Measurements from ENCODE around the gene PHGDH.

PHGDH gene

DNA sequence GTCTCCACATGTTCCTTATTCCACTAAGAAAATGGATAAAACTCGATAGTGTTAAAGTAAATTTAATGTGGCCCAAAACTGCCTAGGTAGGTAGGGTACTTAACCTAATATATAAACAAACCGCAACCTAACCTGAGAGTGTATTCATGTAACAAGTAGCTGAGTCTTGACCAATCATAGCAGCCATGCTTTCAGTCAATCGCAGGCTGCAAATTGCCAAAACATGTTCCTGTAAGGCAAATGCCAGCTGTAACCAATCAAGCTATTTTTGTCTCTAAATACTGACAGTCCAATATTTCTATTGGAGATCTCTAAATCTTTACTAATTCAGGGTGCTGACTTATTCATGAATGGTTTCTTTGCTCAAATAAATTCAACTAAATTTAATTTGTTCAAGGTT lies 60.0 kb downstream of the PHGDH start:
- Histone ChIP-seq H3K27ac (ENCODE audit: low read length) (no peak overlapping the region), H3K9me3 (ENCODE audit: insufficient read depth, low read depth, low read length) (no peaks in the 10 kb centered on the region), H3K4me3 (ENCODE audit: low read length) (no peak overlapping the region), H3K27me3 (ENCODE audit: insufficient read depth, low read length) (no peaks in the 10 kb centered on the region), H3K9ac (ENCODE audit: low read depth, low read length) (no peak overlapping the region), H3K4me1 (ENCODE audit: insufficient read depth, low read length) (peaks cover 10% of the 10 kb centered on the region), H3K36me3 (ENCODE audit: insufficient read depth, low read depth, low read length) (no peaks in the 10 kb centered on the region)

DNA sequence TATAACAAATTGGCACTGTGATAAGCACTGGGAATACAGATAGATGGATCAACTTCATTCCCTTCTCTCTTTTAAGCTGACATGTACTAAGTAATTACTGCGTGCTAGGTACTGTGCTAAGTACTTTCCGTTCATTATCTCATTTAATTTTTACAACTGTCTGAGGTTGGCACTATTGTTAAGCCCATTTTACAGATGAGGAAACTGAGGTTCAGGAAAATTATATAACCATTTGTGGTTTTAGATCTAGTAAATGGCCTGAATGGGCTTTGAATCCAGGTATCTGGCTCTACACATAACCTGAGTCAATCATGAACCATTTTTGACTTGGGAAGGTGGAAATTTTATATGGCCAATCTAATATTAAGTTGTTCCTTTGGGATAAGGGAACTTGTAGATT lies 60.6 kb downstream of the PHGDH start:
- H3K27me3 ChIP-seq (ENCODE audit: insufficient read depth, low read length): no peaks in the 10 kb centered on the region
- H3K9me3 ChIP-seq (ENCODE audit: insufficient read depth, low read depth, low read length): no peaks in the 10 kb centered on the region
- no peak overlapping the region for H3K4me3 ChIP-seq (ENCODE audit: low read length)
- H3K36me3 ChIP-seq (ENCODE audit: insufficient read depth, low read depth, low read length): no peaks in the 10 kb centered on the region
- peaks cover 10% of the 10 kb centered on the region for H3K4me1 ChIP-seq (ENCODE audit: insufficient read depth, low read length)
- no peak overlapping the region for H3K9ac ChIP-seq (ENCODE audit: low read depth, low read length)
- H3K27ac ChIP-seq (ENCODE audit: low read length): no peak overlapping the region

DNA sequence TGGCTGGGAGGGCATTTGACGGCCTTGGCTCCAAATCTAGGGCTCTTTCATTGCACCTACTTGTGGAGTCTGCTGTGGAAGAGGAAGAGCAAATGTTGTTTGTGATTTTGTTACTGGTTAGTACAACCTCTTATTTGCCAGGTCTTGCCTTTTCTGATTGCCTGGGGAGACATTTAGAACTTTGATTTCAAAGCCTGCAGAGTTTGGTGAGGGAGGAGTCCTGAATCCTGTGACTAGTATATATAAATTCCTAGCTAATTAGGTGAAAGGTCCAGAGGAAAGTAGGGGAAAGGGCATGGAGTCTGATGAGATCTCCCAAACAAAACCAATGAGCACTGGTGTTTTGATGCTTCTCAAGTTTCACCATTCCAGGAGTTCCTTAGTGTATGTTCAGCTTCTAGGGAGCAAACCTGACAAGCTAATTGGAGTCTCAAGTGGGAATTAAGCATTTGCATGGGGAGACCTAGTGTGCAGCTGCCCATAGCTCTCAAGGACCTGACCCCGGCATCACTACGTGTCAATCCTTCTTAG lies 62.0 kb downstream of the PHGDH start:
- Histone ChIP-seq H3K9me3 (ENCODE audit: insufficient read depth, low read depth, low read length) (no peaks in the 10 kb centered on the region), H3K9ac (ENCODE audit: low read depth, low read length) (no peak overlapping the region), H3K27me3 (ENCODE audit: insufficient read depth, low read length) (no peaks in the 10 kb centered on the region), H3K27ac (ENCODE audit: low read length) (no peak overlapping the region), H3K36me3 (ENCODE audit: insufficient read depth, low read depth, low read length) (no peaks in the 10 kb centered on the region), H3K4me1 (ENCODE audit: insufficient read depth, low read length) (peaks cover 10% of the 10 kb centered on the region), H3K4me3 (ENCODE audit: low read length) (0 out of 2 replicates have a peak overlapping the region, but pooled peaks have one; percentile 3)

DNA sequence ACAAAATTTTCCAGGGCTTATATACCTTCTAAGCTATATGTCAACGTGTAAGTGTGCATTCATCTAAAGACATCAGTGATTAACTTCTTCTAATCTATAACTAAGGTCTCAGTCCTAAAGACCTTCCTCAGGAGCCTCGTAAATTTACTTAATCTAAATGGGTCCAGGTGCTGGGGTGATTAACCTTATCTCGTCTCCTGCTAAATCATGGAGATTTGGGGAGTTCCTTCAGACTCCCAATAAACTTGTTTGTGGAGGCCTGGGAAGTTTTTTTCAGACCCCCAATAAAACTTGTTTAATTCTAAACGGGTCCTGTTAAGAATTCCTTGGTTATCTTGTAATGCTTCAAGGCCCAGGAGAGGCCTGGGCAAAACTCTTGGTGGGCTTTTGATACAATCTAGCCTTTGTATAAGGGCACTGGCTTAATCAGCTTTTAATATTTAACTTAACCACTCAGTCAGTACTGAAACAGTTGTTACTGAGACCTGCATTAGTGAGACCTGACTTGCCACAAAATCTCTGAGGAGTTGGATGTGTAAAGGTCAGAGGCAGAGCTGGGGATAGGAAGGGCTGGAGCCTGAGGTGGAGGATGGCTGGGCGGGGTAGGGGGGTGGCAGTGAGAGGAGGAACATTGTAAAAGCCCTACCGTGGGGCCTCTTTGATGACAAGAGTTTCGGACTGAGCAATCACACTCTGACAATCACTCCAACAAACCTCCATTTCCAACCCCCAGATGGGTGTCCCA lies 63.2 kb downstream of the PHGDH start:
- Histone ChIP-seq H3K36me3 (ENCODE audit: insufficient read depth, low read depth, low read length) (no peaks in the 10 kb centered on the region), H3K27ac (ENCODE audit: low read length) (no peak overlapping the region)

DNA sequence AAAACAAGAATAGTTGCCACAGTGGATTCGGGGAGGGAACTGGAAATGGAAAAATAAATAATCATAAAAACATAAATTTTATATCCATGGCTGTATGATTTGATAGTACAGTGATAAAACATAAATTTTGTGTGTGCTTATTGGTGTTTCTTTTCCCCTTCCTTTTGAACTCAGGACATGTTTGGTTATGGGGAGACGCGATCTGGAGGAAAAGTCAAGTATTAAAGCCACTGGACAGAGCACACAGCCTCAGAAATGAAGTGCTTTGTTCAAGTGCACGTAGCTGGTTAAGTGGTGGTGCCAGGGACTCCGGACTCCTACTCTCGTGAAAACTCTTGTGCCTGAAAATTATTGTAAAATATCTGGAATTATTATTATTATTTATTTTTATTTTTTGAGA lies 66.6 kb downstream of the PHGDH start:
- no peaks in the 10 kb centered on the region for H3K27me3 ChIP-seq (ENCODE audit: insufficient read depth, low read length)
- no peak overlapping the region for H3K4me3 ChIP-seq (ENCODE audit: low read length)
- no peaks in the 10 kb centered on the region for H3K36me3 ChIP-seq (ENCODE audit: insufficient read depth, low read depth, low read length)
- no peak overlapping the region for H3K9ac ChIP-seq (ENCODE audit: low read depth, low read length)
- H3K27ac ChIP-seq (ENCODE audit: low read length): no peak overlapping the region
- H3K9me3 ChIP-seq (ENCODE audit: insufficient read depth, low read depth, low read length): no peaks in the 10 kb centered on the region
- H3K4me1 ChIP-seq (ENCODE audit: insufficient read depth, low read length): peaks cover 7% of the 10 kb centered on the region

More for the DNA sequence above, 63.2 kb downstream of the PHGDH start:
- H3K4me1 ChIP-seq (ENCODE audit: insufficient read depth, low read length): peaks cover 10% of the 10 kb centered on the region
- no peak overlapping the region for H3K9ac ChIP-seq (ENCODE audit: low read depth, low read length)
- H3K27me3 ChIP-seq (ENCODE audit: insufficient read depth, low read length): no peaks in the 10 kb centered on the region
- H3K4me3 ChIP-seq (ENCODE audit: low read length): no peak overlapping the region
- no peaks in the 10 kb centered on the region for H3K9me3 ChIP-seq (ENCODE audit: insufficient read depth, low read depth, low read length)

DNA sequence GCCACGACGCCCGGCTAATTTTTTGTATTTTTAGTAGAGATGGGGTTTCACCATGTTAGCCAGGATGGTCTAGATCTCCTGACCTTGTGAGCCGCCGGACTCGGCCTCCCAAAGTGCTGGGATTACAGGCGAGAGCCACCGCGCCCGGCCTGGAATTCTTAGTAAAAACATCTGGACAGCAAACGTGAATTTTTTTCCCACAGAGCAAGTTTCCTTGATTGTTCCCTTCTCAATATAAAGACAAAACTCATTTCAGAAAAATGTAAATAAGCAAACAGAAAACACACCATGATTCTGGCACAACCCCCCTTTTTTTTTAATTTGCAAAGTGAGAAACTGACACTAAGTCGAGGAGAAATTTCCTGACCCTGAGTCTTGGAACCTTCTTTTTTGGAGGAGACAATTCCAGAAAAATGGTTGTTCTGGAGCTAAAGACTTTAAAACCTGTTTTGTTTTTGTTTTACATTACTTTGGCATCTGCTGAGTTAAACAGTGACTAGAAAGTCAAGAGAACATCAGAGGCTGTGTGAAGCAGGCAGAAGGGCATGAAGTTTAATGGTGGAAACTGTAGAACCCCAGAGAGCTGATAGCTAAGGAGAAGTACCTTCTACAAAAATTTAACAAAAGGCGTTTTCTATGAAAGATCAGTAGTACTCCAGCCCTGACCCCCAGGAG lies 67.3 kb downstream of the PHGDH start:
- no peaks in the 10 kb centered on the region for H3K9me3 ChIP-seq (ENCODE audit: insufficient read depth, low read depth, low read length)
- H3K4me3 ChIP-seq (ENCODE audit: low read length): no peak overlapping the region
- H3K36me3 ChIP-seq (ENCODE audit: insufficient read depth, low read depth, low read length): no peaks in the 10 kb centered on the region
- H3K4me1 ChIP-seq (ENCODE audit: insufficient read depth, low read length): peaks cover under 1% of the 10 kb centered on the region; the same call in 1 of the 2 replicates
- H3K9ac ChIP-seq (ENCODE audit: low read depth, low read length): no peak overlapping the region
- no peak overlapping the region for H3K27ac ChIP-seq (ENCODE audit: low read length)
- no peaks in the 10 kb centered on the region for H3K27me3 ChIP-seq (ENCODE audit: insufficient read depth, low read length)

DNA sequence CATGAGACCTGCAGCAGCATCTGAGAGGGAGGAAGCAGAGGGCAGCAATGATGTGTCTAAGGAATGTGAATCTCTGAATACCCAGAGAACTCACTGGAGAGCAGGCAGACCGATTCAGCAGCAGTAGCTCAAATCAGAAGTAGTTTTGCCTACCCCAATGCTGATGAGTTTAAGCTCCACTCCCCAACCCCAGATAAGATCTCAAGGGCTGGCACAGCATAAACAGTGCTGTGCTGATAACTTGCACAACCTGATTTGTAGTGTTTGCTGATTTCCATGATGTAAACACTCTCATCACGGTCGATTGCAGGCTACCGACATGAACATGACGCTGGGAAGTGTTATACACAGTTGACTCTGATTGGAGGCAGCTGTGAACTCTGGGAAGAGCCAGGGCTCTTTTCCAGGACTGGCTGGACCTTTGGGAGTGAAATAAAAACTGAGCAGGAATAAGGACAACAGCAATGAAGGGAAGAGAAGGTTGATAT lies 68.2 kb downstream of the PHGDH start:
- H3K36me3 ChIP-seq (ENCODE audit: insufficient read depth, low read depth, low read length): no peaks in the 10 kb centered on the region
- no peak overlapping the region for H3K4me3 ChIP-seq (ENCODE audit: low read length)
- H3K4me1 ChIP-seq (ENCODE audit: insufficient read depth, low read length): no peaks in the 10 kb centered on the region
- no peaks in the 10 kb centered on the region for H3K9me3 ChIP-seq (ENCODE audit: insufficient read depth, low read depth, low read length)
- H3K9ac ChIP-seq (ENCODE audit: low read depth, low read length): no peak overlapping the region
- no peak overlapping the region for H3K27ac ChIP-seq (ENCODE audit: low read length)
- H3K27me3 ChIP-seq (ENCODE audit: insufficient read depth, low read length): no peaks in the 10 kb centered on the region

DNA sequence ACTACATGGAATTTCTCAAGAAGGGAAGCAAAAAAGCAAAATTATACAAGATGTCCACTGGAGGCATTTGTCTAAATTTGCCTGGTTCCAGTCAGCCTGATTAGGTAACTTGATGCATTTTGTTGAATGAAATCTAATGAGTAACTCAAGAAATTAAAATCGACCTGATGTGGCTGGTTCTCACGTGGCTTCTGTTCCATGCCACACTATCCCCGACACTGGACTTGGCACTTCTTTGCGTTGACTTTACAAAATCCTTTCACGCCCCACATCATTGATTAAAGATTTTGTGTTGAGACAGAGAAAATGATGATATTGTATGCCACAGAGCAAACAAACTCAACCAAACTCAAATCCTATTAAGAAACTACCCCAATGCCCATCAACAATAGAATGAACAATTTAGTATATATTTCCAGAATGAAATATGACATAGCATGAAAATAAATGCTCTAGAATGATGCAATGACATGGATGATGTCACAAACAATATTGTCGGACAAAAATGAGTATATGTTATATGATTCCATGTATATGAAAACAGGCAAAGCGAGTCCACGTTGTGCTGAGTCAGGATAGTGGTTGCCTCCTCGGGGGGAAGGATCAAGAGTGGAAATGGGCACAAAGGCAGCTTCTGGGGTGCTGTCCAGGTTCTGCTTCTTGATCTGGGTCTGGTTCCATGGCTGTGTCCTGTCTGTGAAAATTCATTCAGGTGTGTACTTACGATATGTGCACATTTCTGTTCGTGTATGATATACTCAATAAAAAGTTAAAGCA lies 69.9 kb downstream of the PHGDH start:
- Histone ChIP-seq H3K27ac (ENCODE audit: low read length) (no peak overlapping the region), H3K4me3 (ENCODE audit: low read length) (no peak overlapping the region), H3K9ac (ENCODE audit: low read depth, low read length) (no peak overlapping the region), H3K36me3 (ENCODE audit: insufficient read depth, low read depth, low read length) (no peaks in the 10 kb centered on the region), H3K4me1 (ENCODE audit: insufficient read depth, low read length) (no peaks in the 10 kb centered on the region), H3K27me3 (ENCODE audit: insufficient read depth, low read length) (no peaks in the 10 kb centered on the region), H3K9me3 (ENCODE audit: insufficient read depth, low read depth, low read length) (no peaks in the 10 kb centered on the region)

DNA sequence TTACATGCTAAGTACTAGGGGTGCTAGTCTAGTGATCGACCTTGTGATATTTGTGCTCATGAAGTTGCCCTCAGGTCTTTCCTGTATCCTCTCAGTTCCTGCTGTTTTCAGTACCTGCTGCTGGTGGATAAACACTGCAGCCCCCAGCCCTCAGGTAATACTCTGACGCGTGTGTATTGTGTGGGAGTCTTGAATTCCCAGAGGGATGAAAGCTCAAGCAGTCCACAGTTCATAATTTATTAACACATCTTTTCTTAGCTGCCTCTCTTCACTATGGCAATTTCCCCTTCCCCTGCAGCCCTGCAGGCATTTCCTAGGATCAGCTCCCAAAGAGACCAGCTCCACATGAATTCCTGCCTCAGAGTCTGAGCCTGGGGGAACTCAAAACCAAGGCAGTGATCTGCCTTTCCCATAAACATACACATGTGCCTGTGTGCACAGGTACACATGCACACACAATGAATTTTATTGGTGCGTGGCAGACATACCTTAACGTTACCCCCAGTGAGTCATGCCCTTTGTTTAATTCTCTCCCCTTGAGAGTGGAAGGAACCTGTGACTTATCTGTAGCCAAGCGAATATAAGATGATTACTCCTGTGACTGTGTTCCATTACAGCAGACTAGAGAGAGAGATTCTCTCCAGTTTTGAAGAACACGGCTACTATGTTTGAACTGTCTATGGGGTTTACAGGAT lies 71.0 kb downstream of the PHGDH start:
- no peaks in the 10 kb centered on the region for H3K9me3 ChIP-seq (ENCODE audit: insufficient read depth, low read depth, low read length)
- no peaks in the 10 kb centered on the region for H3K4me1 ChIP-seq (ENCODE audit: insufficient read depth, low read length)
- no peaks in the 10 kb centered on the region for H3K36me3 ChIP-seq (ENCODE audit: insufficient read depth, low read depth, low read length)
- no peak overlapping the region for H3K4me3 ChIP-seq (ENCODE audit: low read length)
- H3K27me3 ChIP-seq (ENCODE audit: insufficient read depth, low read length): no peaks in the 10 kb centered on the region
- H3K9ac ChIP-seq (ENCODE audit: low read depth, low read length): no peak overlapping the region
- no peak overlapping the region for H3K27ac ChIP-seq (ENCODE audit: low read length)

DNA sequence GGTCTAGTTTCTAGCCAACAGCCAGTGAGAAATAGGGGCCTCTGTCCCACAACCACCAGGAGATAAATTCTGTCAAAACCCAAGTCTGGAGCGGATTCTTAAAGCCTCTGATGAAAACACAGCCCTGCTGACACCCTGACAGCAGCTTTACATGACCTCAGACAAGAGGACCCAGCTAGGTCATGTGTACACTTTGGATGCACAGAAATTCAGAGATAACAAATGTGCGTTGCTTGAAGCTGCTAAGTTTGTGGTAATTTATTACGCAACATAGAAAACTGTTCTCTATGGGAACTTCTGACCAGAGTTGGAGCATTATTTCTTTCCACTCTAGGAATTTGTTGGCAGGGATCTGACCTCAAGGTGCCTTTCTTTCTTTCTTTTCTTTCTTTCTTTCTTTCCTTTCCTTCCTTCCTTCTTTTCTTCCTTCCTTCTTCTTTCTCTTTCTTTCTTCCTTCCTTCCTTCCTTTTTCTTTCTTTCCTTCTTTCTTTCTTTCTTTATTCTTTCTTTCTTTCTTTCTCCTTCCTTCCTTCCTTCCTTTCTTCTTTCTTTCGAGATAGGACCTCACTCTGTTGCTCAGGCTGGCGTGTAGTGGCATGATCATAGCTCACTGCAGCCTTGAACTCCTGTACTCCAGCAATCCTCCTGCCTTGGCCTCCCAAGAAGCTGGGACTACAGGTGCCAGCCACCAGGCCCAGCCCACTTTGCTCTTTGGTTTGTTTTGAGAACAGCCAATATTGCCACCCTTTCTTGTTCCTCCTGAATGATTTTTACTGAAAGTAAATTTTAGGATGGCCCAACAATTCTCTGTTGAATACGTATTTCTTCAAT lies 71.8 kb downstream of the PHGDH start:
- H3K9me3 ChIP-seq (ENCODE audit: insufficient read depth, low read depth, low read length): no peaks in the 10 kb centered on the region
- H3K36me3 ChIP-seq (ENCODE audit: insufficient read depth, low read depth, low read length): no peaks in the 10 kb centered on the region
- H3K4me3 ChIP-seq (ENCODE audit: low read length): no peak overlapping the region
- H3K9ac ChIP-seq (ENCODE audit: low read depth, low read length): no peak overlapping the region
- no peaks in the 10 kb centered on the region for H3K27me3 ChIP-seq (ENCODE audit: insufficient read depth, low read length)
- H3K27ac ChIP-seq (ENCODE audit: low read length): no peak overlapping the region
- H3K4me1 ChIP-seq (ENCODE audit: insufficient read depth, low read length): no peaks in the 10 kb centered on the region

Data from iPS-20b (cell line).